Activated T-helper 9 cell treated with anti-CD3 and anti-CD28 coated beads, Interleukin-2, amount 50 U/mL, for 16 hours (primary cell): ENCODE results near the gene ATP7B.
"Not testable (repeated sequence)": the region's sequence is repeated elsewhere in the genome, so short reads cannot be mapped to it uniquely, and the experiment has no call there.

Experiments used
- DNase-seq: peaks from one replicate; pipeline ENCODE4 v3.0.0-alpha.2; 2020; ENCODE audit warnings: low read depth

The ATP7B gene

GRCh38 chr13:52006523-52007245 is 4.6 kb downstream of the ATP7B start:
- DNase-seq = no peak

GRCh38 chr13:52005841-52006522 is 5.3 kb downstream of the ATP7B start:
- no peak for DNase-seq

- no peak for DNase-seq
Observed at GRCh38 chr13:52004511-52005170, 6.6 kb downstream of the ATP7B start.

GRCh38 chr13:52003541-52003940 is 7.7 kb downstream of the ATP7B start:
- no peak for DNase-seq

GRCh38 chr13:52002361-52002760 is 8.9 kb downstream of the ATP7B start:
- no peak for DNase-seq

GRCh38 chr13:52001120-52001731 is 10.0 kb downstream of the ATP7B start:
- DNase-seq = no peak

- no peak for DNase-seq
Observed at GRCh38 chr13:51999921-52000320, 11.3 kb downstream of the ATP7B start.

GRCh38 chr13:51999510-51999911 is 11.7 kb downstream of the ATP7B start:
- no peak for DNase-seq

- DNase-seq = no peak
Observed at GRCh38 chr13:51998723-51999509, 12.3 kb downstream of the ATP7B start.

GRCh38 chr13:51997641-51998330 is 13.5 kb downstream of the ATP7B start:
- no peak for DNase-seq

- DNase-seq = no peak
Observed at GRCh38 chr13:51997186-51997585, 14.1 kb downstream of the ATP7B start.

GRCh38 chr13:51996641-51997040 is 14.6 kb downstream of the ATP7B start:
- no peak for DNase-seq

- no peak for DNase-seq
Observed at GRCh38 chr13:51995677-51996551, 15.3 kb downstream of the ATP7B start.

- DNase-seq = no peak
Observed at GRCh38 chr13:51993713-51994112, 17.5 kb downstream of the ATP7B start.

GRCh38 chr13:51988988-51989618 is 22.1 kb downstream of the ATP7B start:
- DNase-seq = no peak

- not testable (repeated sequence) for DNase-seq
Observed at GRCh38 chr13:51984904-51985303, 26.3 kb downstream of the ATP7B start.

- not testable (repeated sequence) for DNase-seq
Observed at GRCh38 chr13:51983292-51983691, 28.0 kb downstream of the ATP7B start.

- DNase-seq = no peak
Observed at GRCh38 chr13:51981355-51981754, 29.9 kb downstream of the ATP7B start.

- no peak for DNase-seq
Observed at GRCh38 chr13:51980908-51981307, 30.3 kb downstream of the ATP7B start.
